OCI-LY7 (cell line): ENCODE results near the gene SDCBP2. TPM values are rescaled to one million over a fixed set of nuclear protein-coding genes. Genes with fewer than 3 reads are reported as not detected.

Experiments
- BruUV-seq: library from RNA; stranded (reverse); fragments of 400-500 nt; replicated peaks from 2 replicates; lab custom pipeline; 2021; lab: Mats Ljungman, UMichigan
- CTCF ChIA-PET: fragments of 300-600 bp; sonication (Branson Sonifier 250); formaldehyde crosslinking; loops from one replicate; lab custom pipeline; 2022; ENCODE audit warnings: antibody characterized with exemption; ENCODE audit not compliant: unreplicated experiment; lab: Charles Lee
- POLR2A ChIA-PET: fragments of 300-600 bp; sonication (Branson Sonifier 250); formaldehyde crosslinking; loops from one replicate; lab custom pipeline; 2022; ENCODE audit warnings: antibody characterized with exemption; lab: Charles Lee
- DNase-seq: peaks from one replicate; pipeline ENCODE4 v3.0.0-alpha.2; 2015; ENCODE audit warnings: low spot score
- H2AFZ ChIP-seq: fragments of 200-600 bp; sonication (generic), shearing (Covaris generic); 2 replicates; pipeline ENCODE4 v1.6.1; 2014; ENCODE audit warnings: mild to moderate bottlenecking, antibody characterized with exemption, low read length, moderate library complexity
- H3K27ac ChIP-seq: fragments of 200-600 bp; sonication (generic); 2 replicates; pipeline ENCODE4 v1.5.1; 2014; ENCODE audit warnings: mixed run types, low read depth, mild to moderate bottlenecking, moderate library complexity, low read length, inconsistent platforms; ENCODE audit not compliant: poor library complexity, severe bottlenecking
- H3K36me3 ChIP-seq: fragments of 200-600 bp; sonication (generic); 2 replicates; pipeline ENCODE4 v1.6.1; 2014; ENCODE audit warnings: mild to moderate bottlenecking, antibody characterized with exemption, low read length, moderate library complexity, mixed read lengths; ENCODE audit not compliant: insufficient read depth
- H3K4me1 ChIP-seq: fragments of 200-600 bp; sonication (generic); 2 replicates; pipeline ENCODE4 v1.5.1; 2014; ENCODE audit warnings: mild to moderate bottlenecking, low read length; ENCODE audit not compliant: insufficient read depth, poor library complexity, severe bottlenecking
- H3K4me2 ChIP-seq: fragments of 200-600 bp; sonication (generic); 2 replicates; pipeline ENCODE4 v1.6.1; 2014; ENCODE audit warnings: mild to moderate bottlenecking, low read length
- H3K4me3 ChIP-seq: fragments of 200-600 bp; sonication (generic); 2 replicates; pipeline ENCODE4 v1.5.1; 2014; ENCODE audit warnings: mild to moderate bottlenecking, low read depth, low read length; ENCODE audit not compliant: poor library complexity, severe bottlenecking
- H3K79me2 ChIP-seq: fragments of 200-600 bp; sonication (generic); 2 replicates; pipeline ENCODE4 v1.6.1; 2016; ENCODE audit warnings: low read depth, mild to moderate bottlenecking, low read length, moderate library complexity, mixed read lengths; ENCODE audit not compliant: insufficient read depth
- H3K9me2 ChIP-seq: fragments of 200-600 bp; sonication (generic); 2 replicates; pipeline ENCODE4 v1.6.1; 2016; ENCODE audit warnings: mild to moderate bottlenecking, low read length, mixed read lengths; ENCODE audit not compliant: insufficient read depth
- H3K9me3 ChIP-seq: fragments of 200-600 bp; sonication (generic); 2 replicates; pipeline ENCODE4 v1.6.1; 2014; ENCODE audit warnings: mild to moderate bottlenecking, mixed run types, low read length, mixed read lengths
- H4K20me1 ChIP-seq: fragments of 200-600 bp; sonication (generic); 2 replicates; pipeline ENCODE4 v1.6.1; 2014; ENCODE audit warnings: mild to moderate bottlenecking, antibody characterized with exemption, low read length, moderate library complexity, mixed read lengths; ENCODE audit not compliant: insufficient read depth
- EZH2phosphoT487 ChIP-seq: fragments of 200-600 bp; sonication (generic); IDR thresholded peaks from 2 replicates; pipeline ENCODE4 v1.6.1; 2018; ENCODE audit warnings: low read depth, borderline replicate concordance, mild to moderate bottlenecking, mixed run types, antibody characterized with exemption, low read length, moderate library complexity, mixed read lengths
- intact Hi-C: fragments of 100-400 bp; cut with micrococcal nuclease; formaldehyde crosslinking; loops from one replicate; pipeline ENCODE4 v1.10.0; 2022; ENCODE audit not compliant: unreplicated experiment
- total RNA-seq, 2 experiments: library from RNA; depleted of rRNA in 1 of 2; stranded (reverse); fragments of >200 nt in 1 of 2; shearing (Covaris generic) in 1 of 2; gene quantifications; 2 replicates each; pipeline ENCODE4 v1.2.3, GENCODE V29; 2014 to 2022
- TF ChIP-seq, protein P1 (sequence below): fragments of 200-600 bp; sonication (generic); conservative IDR thresholded peaks from 2 replicates; pipeline ENCODE4 v1.5.1; 2014; ENCODE audit warnings: mild to moderate bottlenecking, antibody characterized with exemption, low read length, moderate library complexity, mixed read lengths

Gene SDCBP2
- total RNA-seq, 2 experiments from 2014 or later: 1.8 to 2.6 TPM

DNA sequence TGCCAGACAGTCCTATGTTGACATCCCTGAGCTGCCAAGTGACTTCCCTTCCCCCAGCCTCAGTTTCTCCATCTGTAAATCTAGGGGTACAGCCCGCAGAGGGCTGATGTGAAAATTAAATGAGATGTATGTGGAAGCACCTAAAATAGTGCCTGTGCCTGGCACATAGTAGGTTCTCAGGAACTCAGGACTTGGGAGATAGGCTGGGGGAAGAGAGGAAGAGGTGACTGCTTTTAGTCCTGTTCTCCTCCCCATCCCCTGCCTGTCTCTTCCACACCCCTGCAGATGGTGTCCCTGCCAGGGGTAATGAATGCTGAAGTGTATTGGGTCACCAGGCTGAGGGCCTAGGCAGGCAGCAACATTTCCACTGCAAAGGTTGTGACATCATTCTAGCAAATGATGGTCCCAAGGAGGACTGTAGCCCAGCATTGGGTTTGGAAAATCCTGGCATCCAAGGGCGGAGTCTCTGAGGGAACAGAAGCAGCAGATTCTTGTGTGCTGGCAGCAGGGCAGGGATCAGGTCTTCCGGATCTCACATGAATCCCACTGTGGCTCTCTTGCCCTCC is 61.0 kb downstream of the SDCBP2 start:
- Histone ChIP-seq H3K4me3 (no peak overlapping the region), H3K27ac (no peak overlapping the region), H3K4me1 (no peaks in the 10 kb centered on the region), H3K9me2 (no peaks in the 10 kb centered on the region), H3K4me2 (no peak overlapping the region), H3K79me2 (no peaks in the 10 kb centered on the region), H4K20me1 (no peaks in the 10 kb centered on the region), H3K9me3 (no peaks in the 10 kb centered on the region), H2AFZ (no peak overlapping the region), H3K36me3 (no peaks in the 10 kb centered on the region)
- CTCF ChIA-PET: no interaction called here
- POLR2A ChIA-PET: interaction anchor here (1.0 kb wide), 1 partner anchor 19 kb away, joined by 3 read pairs; no protein-coding TSS in a partner anchor
- TF ChIP-seq EZH2phosphoT487: no peak
- TF ChIP-seq, protein P1, sequence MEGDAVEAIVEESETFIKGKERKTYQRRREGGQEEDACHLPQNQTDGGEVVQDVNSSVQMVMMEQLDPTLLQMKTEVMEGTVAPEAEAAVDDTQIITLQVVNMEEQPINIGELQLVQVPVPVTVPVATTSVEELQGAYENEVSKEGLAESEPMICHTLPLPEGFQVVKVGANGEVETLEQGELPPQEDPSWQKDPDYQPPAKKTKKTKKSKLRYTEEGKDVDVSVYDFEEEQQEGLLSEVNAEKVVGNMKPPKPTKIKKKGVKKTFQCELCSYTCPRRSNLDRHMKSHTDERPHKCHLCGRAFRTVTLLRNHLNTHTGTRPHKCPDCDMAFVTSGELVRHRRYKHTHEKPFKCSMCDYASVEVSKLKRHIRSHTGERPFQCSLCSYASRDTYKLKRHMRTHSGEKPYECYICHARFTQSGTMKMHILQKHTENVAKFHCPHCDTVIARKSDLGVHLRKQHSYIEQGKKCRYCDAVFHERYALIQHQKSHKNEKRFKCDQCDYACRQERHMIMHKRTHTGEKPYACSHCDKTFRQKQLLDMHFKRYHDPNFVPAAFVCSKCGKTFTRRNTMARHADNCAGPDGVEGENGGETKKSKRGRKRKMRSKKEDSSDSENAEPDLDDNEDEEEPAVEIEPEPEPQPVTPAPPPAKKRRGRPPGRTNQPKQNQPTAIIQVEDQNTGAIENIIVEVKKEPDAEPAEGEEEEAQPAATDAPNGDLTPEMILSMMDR: no peak
- no peak for DNase-seq
- intact Hi-C loops: no loop called here
- no TSS peak for BruUV-seq

DNA sequence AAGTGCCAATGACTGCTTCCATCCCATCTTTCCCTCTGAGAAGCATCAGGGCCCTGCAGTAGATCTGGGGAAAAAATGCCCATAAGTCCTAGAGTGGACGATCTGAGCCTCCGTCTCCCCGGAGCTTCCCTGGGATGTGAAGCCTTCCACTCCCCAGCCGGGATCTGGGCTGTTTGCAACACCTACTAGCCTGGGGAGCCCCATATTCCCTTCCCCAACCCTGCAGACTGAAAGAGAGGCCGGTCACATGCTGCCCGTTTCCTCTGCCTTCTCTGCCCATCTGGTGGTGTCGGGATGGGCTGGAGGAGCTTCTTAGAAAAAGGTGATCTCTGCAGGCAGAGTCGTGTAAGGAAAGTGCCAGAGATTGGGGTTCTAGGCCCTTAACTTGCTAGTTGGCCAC is 61.8 kb downstream of the SDCBP2 start:
- H3K4me2 ChIP-seq: no peak overlapping the region
- no peak overlapping the region for H3K27ac ChIP-seq
- no peaks in the 10 kb centered on the region for H4K20me1 ChIP-seq
- no TSS peak for BruUV-seq
- DNase-seq: no peak
- POLR2A ChIA-PET: interaction anchor here (1.0 kb wide), 1 partner anchor 18 kb away, joined by 3 read pairs; no protein-coding TSS in a partner anchor
- H3K9me3 ChIP-seq: no peaks in the 10 kb centered on the region
- CTCF ChIA-PET: no interaction called here
- H3K9me2 ChIP-seq: no peaks in the 10 kb centered on the region
- H3K79me2 ChIP-seq: no peaks in the 10 kb centered on the region
- no peaks in the 10 kb centered on the region for H3K4me1 ChIP-seq
- no peak overlapping the region for H2AFZ ChIP-seq
- no peaks in the 10 kb centered on the region for H3K36me3 ChIP-seq
- intact Hi-C loops: no loop called here
- TF ChIP-seq EZH2phosphoT487: no peak
- TF ChIP-seq, protein P1: no peak
- H3K4me3 ChIP-seq: no peak overlapping the region

DNA sequence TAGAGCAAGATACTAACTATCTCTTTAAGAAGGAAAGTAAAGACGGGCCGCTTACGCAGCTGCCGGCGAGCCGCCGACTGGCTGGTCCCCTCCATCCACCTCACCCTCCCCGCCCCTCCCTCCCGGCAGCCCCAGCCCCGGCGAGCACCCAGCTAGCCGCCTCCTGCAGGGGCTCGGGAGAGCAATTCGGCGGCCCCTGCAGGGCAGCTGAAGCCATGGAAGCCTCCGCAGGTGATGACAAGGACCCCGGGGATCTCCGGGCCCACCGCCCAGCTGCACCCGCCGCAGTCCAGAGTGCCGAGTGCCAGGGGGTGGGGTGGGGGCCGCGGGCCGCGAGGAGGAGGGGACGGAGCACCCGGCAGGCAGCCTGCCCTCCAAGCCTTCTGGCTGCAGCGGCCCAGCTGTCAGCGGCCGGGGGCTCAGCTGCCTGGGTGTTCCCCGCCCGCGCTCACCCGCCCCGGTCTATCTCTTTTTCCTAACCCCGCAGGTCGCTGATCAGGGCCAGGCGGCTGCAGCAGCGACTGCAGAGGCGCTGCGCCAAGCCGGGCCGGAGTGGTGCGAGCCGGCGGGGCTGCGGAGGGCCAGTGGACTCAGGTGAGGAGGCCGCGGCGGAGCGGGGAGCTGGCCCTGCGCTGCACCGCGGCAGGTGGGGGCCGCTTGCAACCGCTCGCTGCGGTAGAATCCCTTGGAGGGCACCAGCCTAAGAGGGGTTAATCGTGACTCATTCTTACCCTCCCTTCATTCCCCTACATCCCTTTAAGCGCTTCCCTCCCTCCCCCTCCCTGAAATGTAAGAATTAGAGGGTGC is 62.6 kb downstream of the SDCBP2 start, which contains the start of gene SNPH:
TSS of gene SNPH (plus strand) at position 128 of the 807 bp plus-strand sequence. CDS start 29,946 bp downstream, outside the sequence.
- CTCF ChIA-PET: no interaction called here
- H3K9me3 ChIP-seq: no peaks in the 10 kb centered on the region

More for the DNA sequence above, 62.6 kb downstream of the SDCBP2 start, which contains the start of gene SNPH:
- intact Hi-C loops: no loop called here
- TF ChIP-seq, protein P1: no peak
- no peak for TF ChIP-seq EZH2phosphoT487
- H3K27ac ChIP-seq: no peak within 1 kb of the TSS
- H3K4me1 ChIP-seq: no peaks in the 10 kb centered on the region
- H2AFZ ChIP-seq: no peak within 1 kb of the TSS
- DNase-seq: peak; percentile 1
- no peak within 1 kb of the TSS for H3K4me3 ChIP-seq
- BruUV-seq: no TSS peak
- no peaks in the 10 kb centered on the region for H3K79me2 ChIP-seq
- POLR2A ChIA-PET: no interaction called here
- no peaks in the 10 kb centered on the region for H3K9me2 ChIP-seq
- H4K20me1 ChIP-seq: no peaks in the 10 kb centered on the region
- peak within 1 kb of the TSS; percentile 26; the same call in 1 of the 2 replicates for H3K4me2 ChIP-seq
- H3K36me3 ChIP-seq: no peaks in the 10 kb centered on the region
